Stimulated activated naive B cell treated with anti-CD40 and anti-IgM and Interleukin-4, amounts not matched to agents 10 μg/mL and 1 μg/mL and 100 μg/mL, for 72 hours (primary cell): ENCODE measurements around the gene SPIB.
"Not testable (repeated sequence)": the region's sequence is repeated elsewhere in the genome, so short reads cannot be mapped to it uniquely, and the experiment has no call there.

Source experiments
- ATAC-seq, 2 donors: fragments of 150-1000 bp; cut with Tn5 transposase; replicated peaks; 2 replicates each; pipeline ENCODE4 v1.10.0; 2021; ENCODE audit warnings: moderate library complexity in 1 of 2
- DNase-seq: peaks from one replicate; pipeline ENCODE4 v3.0.0; 2021
- H3K27ac Mint-ChIP-seq: one replicate; pipeline ENCODE4 v1.8.0; 2022; ENCODE audit warnings: mild to moderate bottlenecking, mixed read lengths
- H3K27me3 Mint-ChIP-seq, 2 donors: one replicate each; pipeline ENCODE4 v1.8.0; 2022; ENCODE audit warnings: mixed read lengths in 2 of 2
- H3K36me3 Mint-ChIP-seq, 2 donors: one replicate each; pipeline ENCODE4 v1.8.0; 2022; ENCODE audit warnings: mixed read lengths in 2 of 2, mild to moderate bottlenecking in 1 of 2
- H3K4me1 Mint-ChIP-seq, 2 donors: one replicate each; pipeline ENCODE4 v1.8.0; 2022; ENCODE audit warnings: mixed read lengths in 2 of 2, mild to moderate bottlenecking in 1 of 2
- H3K4me3 Mint-ChIP-seq, 2 donors: one replicate each; pipeline ENCODE4 v1.8.0; 2022; ENCODE audit warnings: mild to moderate bottlenecking in 2 of 2, mixed read lengths in 2 of 2, moderate library complexity in 1 of 2
- H3K9me3 Mint-ChIP-seq, 2 donors: one replicate each; pipeline ENCODE4 v1.8.0; 2022; ENCODE audit warnings: mixed read lengths in 2 of 2, mild to moderate bottlenecking in 1 of 2

SPIB gene

GRCh38 chr19:50432221-50433028, 13.7 kb downstream of the SPIB start, which contains the start of gene MYBPC2:
Gene MYBPC2, plus strand, starts transcription at chr19:50432892. Its CDS starts 62 bp downstream, at chr19:50432954.
- no peaks in the 10 kb centered on the region for H3K27me3 Mint-ChIP-seq
- no peaks in the 10 kb centered on the region for H3K9me3 Mint-ChIP-seq
- DNase-seq (peak; percentile 55), ATAC-seq (peak; percentile 4 to 8)
- H3K36me3 Mint-ChIP-seq, result peaks cover 18 to 27% of the 10 kb centered on the region in 2 donors
- H3K4me1 Mint-ChIP-seq, result peaks cover 61 to 92% of the 10 kb centered on the region in 2 donors
- peak within 1 kb of the TSS; percentile 83 to 89 for H3K4me3 Mint-ChIP-seq
- H3K27ac Mint-ChIP-seq, result peak within 1 kb of the TSS; percentile 98

GRCh38 chr19:50433201-50434180, 14.8 kb downstream of the SPIB start:
- H3K4me3 Mint-ChIP-seq, result peak overlapping the region; percentile 83 to 89
- ATAC-seq (no peak), DNase-seq (no peak)
- peak overlapping the region; percentile 94 for H3K27ac Mint-ChIP-seq
- H3K36me3 Mint-ChIP-seq, result peaks cover 19 to 20% of the 10 kb centered on the region in 2 donors
- H3K4me1 Mint-ChIP-seq, result peaks cover 60 to 81% of the 10 kb centered on the region in 2 donors
- H3K27me3 Mint-ChIP-seq, result no peaks in the 10 kb centered on the region
- H3K9me3 Mint-ChIP-seq, result no peaks in the 10 kb centered on the region

- Mint-ChIP-seq H3K4me1 (peaks cover 49 to 71% of the 10 kb centered on the region in 2 donors), H3K36me3 (peaks cover 9 to 10% of the 10 kb centered on the region in 2 donors)
These were observed 15.8 kb downstream of the SPIB start for GRCh38 chr19:50434525-50434924.

GRCh38 chr19:50435221-50435620, 16.5 kb downstream of the SPIB start:
- Mint-ChIP-seq H3K27ac (no peak overlapping the region), H3K9me3 (no peaks in the 10 kb centered on the region), H3K4me3 (no peak overlapping the region), H3K4me1 (peaks cover 47 to 64% of the 10 kb centered on the region in 2 donors), H3K27me3 (no peaks in the 10 kb centered on the region), H3K36me3 (peaks cover 3 to 7% of the 10 kb centered on the region in 2 donors)
- ATAC-seq (no peak), DNase-seq (no peak)

More at GRCh38 chr19:50434525-50434924, 15.8 kb downstream of the SPIB start:
- no peaks in the 10 kb centered on the region for H3K9me3 Mint-ChIP-seq
- H3K27me3 Mint-ChIP-seq, result no peaks in the 10 kb centered on the region
- ATAC-seq, result no peak
- peak overlapping the region; percentile 83 to 89 for H3K4me3 Mint-ChIP-seq
- peak; percentile 52 for DNase-seq
- H3K27ac Mint-ChIP-seq, result peak overlapping the region; percentile 94

GRCh38 chr19:50435627-50436026, 16.9 kb downstream of the SPIB start:
- H3K9me3 Mint-ChIP-seq, result no peaks in the 10 kb centered on the region
- DNase-seq (no peak), ATAC-seq (no peak)
- H3K4me3 Mint-ChIP-seq, result no peak overlapping the region
- H3K4me1 Mint-ChIP-seq, result peaks cover 45 to 60% of the 10 kb centered on the region in 2 donors
- H3K27me3 Mint-ChIP-seq, result no peaks in the 10 kb centered on the region
- peak overlapping the region; percentile 39 for H3K27ac Mint-ChIP-seq
- peaks cover 3 to 7% of the 10 kb centered on the region in 2 donors for H3K36me3 Mint-ChIP-seq

- no peak for ATAC-seq
- Mint-ChIP-seq H3K36me3 (peaks cover 3 to 6% of the 10 kb centered on the region in 2 donors), H3K27ac (no peak overlapping the region), H3K4me3 (no peak overlapping the region), H3K4me1 (peaks cover 29 to 40% of the 10 kb centered on the region in 2 donors), H3K9me3 (no peaks in the 10 kb centered on the region), H3K27me3 (no peaks in the 10 kb centered on the region)
- no peak for DNase-seq
These were observed 19.2 kb downstream of the SPIB start for GRCh38 chr19:50437862-50438449.

GRCh38 chr19:50439130-50439529, 20.4 kb downstream of the SPIB start:
- DNase-seq, result not testable (repeated sequence)

GRCh38 chr19:50444059-50444458, 25.3 kb downstream of the SPIB start:
- DNase-seq, result no peak
- H3K27me3 Mint-ChIP-seq, result no peaks in the 10 kb centered on the region
- H3K4me3 Mint-ChIP-seq, result no peak overlapping the region
- H3K9me3 Mint-ChIP-seq, result peaks cover 3 to 5% of the 10 kb centered on the region in 2 donors
- peaks cover 0 to 5% of the 10 kb centered on the region in 2 donors for H3K4me1 Mint-ChIP-seq
- peaks cover 15 to 24% of the 10 kb centered on the region in 2 donors for H3K36me3 Mint-ChIP-seq
- no peak for ATAC-seq
- no peak overlapping the region for H3K27ac Mint-ChIP-seq

More at GRCh38 chr19:50439130-50439529, 20.4 kb downstream of the SPIB start:
- not testable (repeated sequence) for H3K36me3 Mint-ChIP-seq, H3K27me3 Mint-ChIP-seq, H3K27ac Mint-ChIP-seq, H3K9me3 Mint-ChIP-seq, ATAC-seq, H3K4me3 Mint-ChIP-seq
- peaks cover 21 to 29% of the 10 kb centered on the region in 2 donors for H3K4me1 Mint-ChIP-seq

GRCh38 chr19:50447053-50447452, 28.3 kb downstream of the SPIB start:
- Mint-ChIP-seq H3K27me3 (no peaks in the 10 kb centered on the region), H3K4me1 (peaks cover 0 to 4% of the 10 kb centered on the region in 2 donors), H3K4me3 (no peak overlapping the region), H3K9me3 (peaks cover 3 to 5% of the 10 kb centered on the region in 2 donors), H3K27ac (no peak overlapping the region), H3K36me3 (peaks cover 16 to 24% of the 10 kb centered on the region in 2 donors)
- DNase-seq (no peak), ATAC-seq (no peak)

- DNase-seq, result no peak
- H3K9me3 Mint-ChIP-seq, result peaks cover 3 to 5% of the 10 kb centered on the region in 2 donors
- peaks cover 16 to 24% of the 10 kb centered on the region in 2 donors for H3K36me3 Mint-ChIP-seq
- H3K27me3 Mint-ChIP-seq, result no peaks in the 10 kb centered on the region
- peaks cover 0 to 4% of the 10 kb centered on the region in 2 donors for H3K4me1 Mint-ChIP-seq
- H3K4me3 Mint-ChIP-seq, result no peak overlapping the region
- no peak for ATAC-seq
- no peak overlapping the region for H3K27ac Mint-ChIP-seq
These were observed 29.0 kb downstream of the SPIB start for GRCh38 chr19:50447750-50448149.

- Mint-ChIP-seq H3K36me3 (peaks cover 11 to 17% of the 10 kb centered on the region in 2 donors), H3K4me1 (peaks cover 0 to 4% of the 10 kb centered on the region in 2 donors), H3K27me3 (no peaks in the 10 kb centered on the region), H3K4me3 (no peak overlapping the region), H3K9me3 (peaks cover 0 to under 1% of the 10 kb centered on the region in 2 donors), H3K27ac (no peak overlapping the region)
- DNase-seq (no peak), ATAC-seq (no peak)
These were observed 30.6 kb downstream of the SPIB start for GRCh38 chr19:50449236-50449899.

GRCh38 chr19:50450369-50451222, 31.9 kb downstream of the SPIB start:
- no peak for ATAC-seq
- H3K27ac Mint-ChIP-seq, result no peak overlapping the region
- H3K9me3 Mint-ChIP-seq, result no peaks in the 10 kb centered on the region
- peaks cover 16 to 17% of the 10 kb centered on the region in 2 donors for H3K36me3 Mint-ChIP-seq
- no peak overlapping the region for H3K4me3 Mint-ChIP-seq
- no peak for DNase-seq
- no peaks in the 10 kb centered on the region for H3K27me3 Mint-ChIP-seq
- peaks cover 6 to 9% of the 10 kb centered on the region in 2 donors for H3K4me1 Mint-ChIP-seq

GRCh38 chr19:50451223-50451534, 32.4 kb downstream of the SPIB start:
- no peaks in the 10 kb centered on the region for H3K27me3 Mint-ChIP-seq
- peaks cover 6 to 9% of the 10 kb centered on the region in 2 donors for H3K4me1 Mint-ChIP-seq
- ATAC-seq (no peak), DNase-seq (no peak)
- H3K36me3 Mint-ChIP-seq, result peaks cover 18 to 19% of the 10 kb centered on the region in 2 donors
- peaks cover 0 to 5% of the 10 kb centered on the region in 2 donors for H3K9me3 Mint-ChIP-seq
- no peak overlapping the region for H3K4me3 Mint-ChIP-seq
- H3K27ac Mint-ChIP-seq, result no peak overlapping the region
